ENCODE measurements around the gene RXYLT1.

Gene RXYLT1

GRCh38 chr12:63792338-63792737 lies 12.6 kb downstream of the RXYLT1 start:
- TF ChIP-seq ZFX (IDR thresholded peaks at IDR 0.05) (no peak), CTCF (conservative IDR thresholded peaks at IDR 0.05) (no peak)
- no peak overlapping the region for H3K27ac ChIP-seq

GRCh38 chr12:63795032-63795687 lies 15.5 kb downstream of the RXYLT1 start:
- TF ChIP-seq CTCF (conservative IDR thresholded peaks at IDR 0.05) = no peak
- no peak for TF ChIP-seq ZFX (IDR thresholded peaks at IDR 0.05)

GRCh38 chr12:63795944-63796343 lies 16.2 kb downstream of the RXYLT1 start:
- H3K27ac ChIP-seq = no peak overlapping the region
- TF ChIP-seq CTCF (conservative IDR thresholded peaks at IDR 0.05) (no peak), ZFX (IDR thresholded peaks at IDR 0.05) (no peak)

More at GRCh38 chr12:63795032-63795687, 15.5 kb downstream of the RXYLT1 start:
- no peak overlapping the region for H3K27ac ChIP-seq

- TF ChIP-seq CTCF (conservative IDR thresholded peaks at IDR 0.05) (peak; percentile 79), ZFX (IDR thresholded peaks at IDR 0.05) (no peak)
- H3K27ac ChIP-seq = no peak overlapping the region
These were observed 22.4 kb downstream of the RXYLT1 start for GRCh38 chr12:63802012-63802608.

- no peak overlapping the region for H3K27ac ChIP-seq
- TF ChIP-seq CTCF (conservative IDR thresholded peaks at IDR 0.05) = no peak
- no peak for TF ChIP-seq ZFX (IDR thresholded peaks at IDR 0.05)
These were observed 25.0 kb downstream of the RXYLT1 start for GRCh38 chr12:63804746-63805145.

- TF ChIP-seq CTCF (conservative IDR thresholded peaks at IDR 0.05) (no peak), ZFX (IDR thresholded peaks at IDR 0.05) (no peak)
- H3K27ac ChIP-seq = peak overlapping the region; percentile 38; the same call in 1 of the 2 replicates
These were observed 26.3 kb downstream of the RXYLT1 start for GRCh38 chr12:63805704-63806672.

All from C4-2B (cell line).